ENCODE results near the gene NSG1.
"Not testable (repeated sequence)": the region's sequence is repeated elsewhere in the genome, so short reads cannot be mapped to it uniquely, and the experiment has no call there.

The NSG1 gene

GRCh38 chr4:4437798-4438470 lies 51.0 kb downstream of the NSG1 start:
- no peak for DNase-seq

GRCh38 chr4:4438891-4439290 lies 52.0 kb downstream of the NSG1 start:
- DNase-seq: no peak

GRCh38 chr4:4439782-4440181 lies 52.9 kb downstream of the NSG1 start:
- DNase-seq: no peak

DNA sequence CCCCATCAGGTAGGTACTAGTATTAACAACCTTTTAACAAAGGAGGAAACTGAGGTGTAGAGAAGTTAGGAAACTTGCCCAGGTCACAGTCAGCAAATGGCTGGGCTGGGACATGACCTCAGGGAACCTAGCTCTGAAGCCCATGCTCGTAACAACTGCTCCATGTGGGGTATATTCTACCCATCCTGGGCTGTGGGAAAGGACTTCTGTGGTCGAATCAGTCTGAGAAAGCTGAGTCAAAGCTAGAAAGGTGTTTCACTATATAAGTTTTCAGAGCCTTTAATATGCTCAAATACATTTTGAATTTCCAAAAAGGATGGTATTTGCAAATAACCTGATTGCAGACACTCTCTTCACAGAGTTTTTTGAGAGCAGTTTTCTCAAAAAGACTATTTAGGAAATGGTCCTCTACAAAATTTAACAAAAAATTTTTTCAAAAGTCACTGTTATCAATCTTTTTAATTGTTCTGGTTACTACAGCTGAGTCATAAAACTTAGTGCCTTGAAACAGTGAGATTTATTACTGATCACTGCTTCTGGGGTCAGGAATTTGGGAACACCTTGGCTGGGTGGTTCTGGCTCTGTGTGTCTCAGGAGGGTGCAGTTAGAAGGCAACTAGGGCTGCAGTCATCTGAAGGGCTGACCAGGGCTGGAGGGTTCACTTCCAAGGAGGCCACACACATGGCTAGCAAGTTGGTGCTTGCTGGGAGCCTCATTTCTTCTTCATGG lies 53.6 kb downstream of the NSG1 start:
- DNase-seq: no peak

DNA sequence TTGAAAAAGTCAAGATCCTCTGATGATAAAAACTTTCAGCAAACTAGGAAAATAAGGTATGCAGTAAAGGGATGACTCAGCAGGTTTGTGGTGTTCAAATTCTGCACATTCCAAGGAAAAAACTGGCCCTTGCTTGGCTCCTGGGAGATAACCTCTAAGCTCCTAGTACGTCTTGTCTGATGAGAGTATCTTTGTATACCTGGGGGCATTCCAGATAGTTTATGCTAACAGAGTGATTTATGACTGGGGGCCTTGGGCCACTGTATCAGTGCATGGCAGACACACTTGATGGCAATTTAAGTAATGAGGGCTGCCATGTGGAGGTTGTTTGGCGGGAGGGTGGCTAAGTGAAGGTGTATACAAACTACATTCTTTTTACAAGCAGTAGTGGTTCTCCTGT lies 56.9 kb downstream of the NSG1 start:
- DNase-seq: no peak

DNA sequence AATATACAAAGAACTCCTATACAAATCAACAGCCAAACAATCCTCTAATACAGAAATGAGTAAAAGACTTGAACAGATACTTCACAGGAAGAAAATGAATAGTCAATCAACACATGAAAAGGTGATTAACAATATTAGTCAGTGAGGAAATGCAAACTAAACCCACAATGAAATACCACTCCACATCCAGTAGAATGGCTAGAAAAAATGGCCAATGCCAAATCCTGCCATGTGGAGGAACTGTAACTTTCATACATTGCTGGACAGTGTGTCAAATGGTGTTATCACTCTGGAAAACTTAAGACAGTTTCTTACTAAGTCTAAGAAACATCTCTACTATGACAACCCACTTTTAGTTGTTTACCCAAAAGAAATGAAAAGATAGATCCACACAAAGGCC lies 59.5 kb downstream of the NSG1 start:
- DNase-seq: no peak

GRCh38 chr4:4455210-4455865 lies 68.4 kb downstream of the NSG1 start:
- DNase-seq: no peak

GRCh38 chr4:4456351-4456750 lies 69.4 kb downstream of the NSG1 start:
- no peak for DNase-seq

- no peak for DNase-seq
Measured at GRCh38 chr4:4456816-4457578, 70.1 kb downstream of the NSG1 start.

- DNase-seq: no peak
Measured at GRCh38 chr4:4457803-4458553, 71.1 kb downstream of the NSG1 start.

DNA sequence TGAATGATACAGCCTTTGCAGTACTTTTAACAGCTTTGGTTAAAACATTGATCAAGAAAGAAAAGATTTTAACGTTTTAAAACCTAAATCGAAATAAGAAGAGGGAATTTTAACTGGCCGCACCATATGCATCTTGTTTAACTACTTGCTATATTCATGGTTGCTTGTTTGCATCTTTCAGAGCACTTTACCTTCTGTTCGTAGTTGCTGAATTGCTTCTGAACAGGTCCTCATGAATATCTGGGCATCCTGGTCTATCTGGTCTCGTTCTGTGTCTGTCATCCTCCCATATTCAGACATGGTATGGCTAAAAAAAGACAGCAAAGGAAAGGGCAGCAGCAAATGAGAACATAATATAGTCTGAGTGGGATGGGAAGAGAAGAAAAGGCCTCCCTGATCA lies 72.3 kb downstream of the NSG1 start:
- no peak for DNase-seq

GRCh38 chr4:4460759-4461158 lies 73.9 kb downstream of the NSG1 start:
- no peak for DNase-seq

DNA sequence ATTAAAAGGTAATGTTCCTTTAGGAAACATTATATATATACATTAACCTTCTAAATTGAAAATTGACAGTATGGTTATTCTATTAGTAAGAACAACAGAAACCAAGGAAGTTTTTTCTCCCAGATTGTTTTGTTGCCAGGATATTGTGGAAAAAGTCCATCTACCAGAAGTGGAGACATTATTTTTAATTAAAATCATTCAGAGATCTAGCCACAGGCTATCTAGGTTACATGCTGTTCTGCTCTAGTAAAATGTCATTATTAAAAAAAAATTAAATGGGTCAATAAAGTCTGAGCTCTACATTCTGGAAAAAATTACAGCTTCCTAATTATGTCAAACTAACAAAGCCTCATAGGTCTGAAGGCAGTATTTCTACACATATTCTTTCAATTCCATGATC lies 74.3 kb downstream of the NSG1 start:
- DNase-seq: no peak

DNA sequence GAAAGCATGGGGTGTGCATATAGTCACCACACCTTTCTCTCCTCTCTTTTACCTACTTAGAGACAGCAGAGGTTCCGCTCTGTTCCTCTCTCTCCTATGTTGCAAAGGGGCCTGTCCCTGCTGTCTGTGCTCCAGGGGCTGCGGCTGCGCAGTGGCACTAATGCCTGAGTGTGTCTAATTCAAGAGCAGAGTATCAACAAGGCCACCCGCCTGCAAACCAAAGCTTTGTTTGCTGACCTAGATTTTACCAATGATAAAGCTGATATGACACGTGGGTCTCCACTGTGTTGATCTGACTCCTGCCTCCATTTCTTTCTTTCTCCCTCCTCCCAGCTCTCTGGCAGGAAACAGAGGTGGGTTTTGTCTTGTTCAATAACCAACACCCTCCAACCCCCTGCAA lies 74.9 kb downstream of the NSG1 start:
- peak; percentile 30 for DNase-seq

DNA sequence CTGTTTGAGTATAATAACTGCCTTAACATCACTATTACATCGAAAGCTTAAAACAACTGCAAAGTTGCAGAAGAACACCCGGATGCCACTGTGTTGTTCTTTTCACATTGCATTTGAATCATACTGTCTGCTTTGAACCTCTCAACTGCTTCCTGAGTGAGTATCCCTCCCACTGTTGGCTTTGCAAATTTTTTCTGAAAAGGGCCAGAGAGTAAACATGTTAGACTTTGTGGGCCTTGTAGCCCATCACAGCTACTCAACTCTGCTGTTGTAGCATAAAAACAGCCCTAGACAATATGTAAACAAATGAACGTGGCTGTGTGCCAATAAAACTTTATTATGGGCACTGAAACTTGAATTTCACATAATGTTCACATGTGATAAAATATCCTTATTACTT lies 76.1 kb downstream of the NSG1 start:
- no peak for DNase-seq

- DNase-seq: not testable (repeated sequence)
Measured at GRCh38 chr4:4465238-4465637, 78.3 kb downstream of the NSG1 start.
